Activated naive CD4-positive, alpha-beta T cell treated with anti-CD3 and anti-CD28 coated beads for 36 hours (primary cell): ENCODE measurements around the gene TSPAN9. TPM values are rescaled to one million over a fixed set of nuclear protein-coding genes. Genes with fewer than 3 reads are reported as not detected.

Source experiments
- CTCF ChIA-PET: fragments of 350-600 bp; sonication (Branson Sonifier 250); formaldehyde crosslinking; loops from one replicate; lab custom pipeline; 2021; ENCODE audit warnings: antibody characterized with exemption; lab: Charles Lee
- DNase-seq: peaks from one replicate; pipeline ENCODE4 v3.0.0-alpha.2; 2020
- H3K27ac Mint-ChIP-seq: one replicate; pipeline ENCODE4 v1.8.0; 2021; ENCODE audit warnings: mild to moderate bottlenecking, mixed read lengths
- H3K27me3 Mint-ChIP-seq: one replicate; pipeline ENCODE4 v1.8.0; 2021; ENCODE audit warnings: low read depth, mixed read lengths
- H3K36me3 Mint-ChIP-seq: one replicate; pipeline ENCODE4 v1.8.0; 2021; ENCODE audit warnings: low read depth, mixed read lengths
- H3K4me1 Mint-ChIP-seq: one replicate; pipeline ENCODE4 v1.8.0; 2021; ENCODE audit warnings: low read depth, mixed read lengths
- H3K4me3 Mint-ChIP-seq: one replicate; pipeline ENCODE4 v1.8.0; 2021; ENCODE audit warnings: mild to moderate bottlenecking, moderate library complexity, mixed read lengths
- H3K9me3 Mint-ChIP-seq: one replicate; pipeline ENCODE4 v1.8.0; 2021; ENCODE audit warnings: mixed read lengths
- intact Hi-C: fragments of 100-400 bp; cut with micrococcal nuclease; formaldehyde crosslinking; loops from one replicate; pipeline ENCODE4 v1.15.1; 2023
- total RNA-seq, 2 experiments: library from RNA; stranded (reverse); gene quantifications; one replicate each; pipeline ENCODE4 v1.2.3, GENCODE V29; 2021

Gene TSPAN9
- total RNA-seq, 2 experiments from 2014 or later: 0.72 to 0.91 TPM

DNA sequence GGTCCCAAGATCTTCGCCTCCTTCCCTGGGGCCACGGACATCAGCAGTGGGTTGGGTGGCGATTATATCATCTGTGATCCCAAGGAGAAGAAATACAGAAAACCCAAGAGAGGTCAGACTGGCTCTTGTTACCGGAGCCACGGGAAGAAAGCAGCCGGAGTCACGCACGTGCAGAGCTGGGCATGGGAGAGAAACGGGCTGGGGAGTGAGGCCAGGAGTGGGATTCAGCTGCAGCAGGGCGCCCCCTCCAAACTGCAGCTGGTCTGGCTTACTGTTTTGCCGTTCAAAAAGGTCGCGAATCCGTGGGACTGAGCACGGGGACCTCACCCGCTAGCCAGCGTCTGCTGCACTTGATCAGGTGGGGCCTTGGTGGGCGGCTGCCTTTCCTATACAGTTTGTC is 207.2 kb downstream of the TSPAN9 start:
- no peaks in the 10 kb centered on the region for H3K27me3 Mint-ChIP-seq
- CTCF ChIA-PET: no interaction called here
- H3K4me1 Mint-ChIP-seq: no peaks in the 10 kb centered on the region
- DNase-seq: no peak
- H3K9me3 Mint-ChIP-seq: no peaks in the 10 kb centered on the region
- intact Hi-C loops: no loop called here
- H3K27ac Mint-ChIP-seq: no peak overlapping the region
- H3K4me3 Mint-ChIP-seq: no peak overlapping the region
- H3K36me3 Mint-ChIP-seq: no peaks in the 10 kb centered on the region

DNA sequence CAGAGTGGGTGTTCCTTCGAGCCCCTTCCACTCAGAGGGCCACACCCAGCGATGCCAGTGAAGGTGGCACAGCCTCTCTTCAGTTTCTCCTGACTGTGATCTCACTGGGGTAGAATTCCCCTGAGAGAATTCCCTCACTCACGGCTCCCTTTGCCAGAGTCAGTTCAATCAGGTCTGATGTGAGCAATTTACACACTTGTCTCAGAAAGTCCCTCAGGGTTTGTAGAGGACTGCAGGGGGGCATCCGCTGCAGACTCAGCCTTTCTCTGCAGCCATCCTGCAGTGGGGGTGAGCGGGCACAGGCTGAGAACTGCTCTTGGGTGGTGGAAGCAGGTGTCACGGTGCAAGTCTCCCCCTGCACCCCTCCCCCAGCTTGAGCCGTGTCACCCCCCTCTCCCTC is 208.4 kb downstream of the TSPAN9 start:
- no peaks in the 10 kb centered on the region for H3K4me1 Mint-ChIP-seq
- intact Hi-C loops: no loop called here
- CTCF ChIA-PET: interaction anchor here (1.4 kb wide), 1 partner anchor 10 kb away, joined by 4 read pairs; no protein-coding TSS in a partner anchor
- DNase-seq: no peak
- no peak overlapping the region for H3K4me3 Mint-ChIP-seq
- H3K9me3 Mint-ChIP-seq: no peaks in the 10 kb centered on the region
- no peaks in the 10 kb centered on the region for H3K27me3 Mint-ChIP-seq
- H3K27ac Mint-ChIP-seq: no peak overlapping the region
- no peaks in the 10 kb centered on the region for H3K36me3 Mint-ChIP-seq

DNA sequence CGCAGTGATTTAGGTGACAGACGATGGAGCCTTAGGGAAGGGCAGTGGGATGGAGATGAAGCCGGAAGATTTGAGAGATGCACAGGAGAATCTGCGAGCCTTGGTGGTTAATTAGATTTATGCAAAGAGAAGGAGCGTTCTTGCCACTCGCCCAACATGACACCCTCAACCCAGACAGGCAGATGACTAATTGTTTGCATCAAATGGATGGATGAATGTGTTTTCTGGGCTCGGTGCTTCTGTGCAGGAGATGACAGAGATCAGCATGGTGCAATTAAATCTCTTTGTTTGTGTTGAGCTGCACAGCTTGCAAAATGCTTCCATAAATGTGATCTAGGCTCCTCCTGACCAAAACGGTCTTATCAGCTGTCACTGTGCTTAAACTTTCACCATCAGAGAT is 211.5 kb downstream of the TSPAN9 start:
- intact Hi-C loops: no loop called here
- CTCF ChIA-PET: interaction anchor here (0.5 to 1.7 kb wide), 4 partner anchors 11 to 492 kb away, joined by 3 to 12 read pairs (median 4); no protein-coding TSS in a partner anchor
- H3K27me3 Mint-ChIP-seq: no peaks in the 10 kb centered on the region

DNA sequence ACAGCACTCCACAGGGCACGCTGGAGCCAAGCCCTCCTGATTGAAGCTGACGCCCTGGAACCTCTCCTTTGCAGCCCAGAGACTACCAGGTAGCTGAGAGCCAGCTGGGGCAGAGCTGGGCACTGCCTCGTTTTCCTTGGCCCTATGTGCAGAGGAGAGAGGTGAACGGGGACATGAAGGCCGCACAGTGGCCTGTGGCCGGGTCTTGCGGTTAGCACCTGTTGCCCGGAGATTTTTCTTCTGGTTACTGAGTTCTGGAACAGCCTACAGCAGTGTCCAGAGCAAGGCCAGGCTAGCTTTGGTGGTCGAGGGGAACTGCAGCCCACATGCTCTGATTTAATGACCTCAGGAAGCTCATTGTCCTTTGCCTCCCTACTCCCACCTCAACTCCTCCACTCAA is 212.5 kb downstream of the TSPAN9 start:
- H3K9me3 Mint-ChIP-seq: no peaks in the 10 kb centered on the region
- no peak for DNase-seq
- CTCF ChIA-PET: interaction anchor here (0.6 to 1.7 kb wide), 3 partner anchors 11 to 14 kb away, joined by 4 to 12 read pairs (median 5); no protein-coding TSS in a partner anchor
- no peak overlapping the region for H3K4me3 Mint-ChIP-seq
- H3K4me1 Mint-ChIP-seq: no peaks in the 10 kb centered on the region
- no peak overlapping the region for H3K27ac Mint-ChIP-seq
- H3K36me3 Mint-ChIP-seq: no peaks in the 10 kb centered on the region
- no peaks in the 10 kb centered on the region for H3K27me3 Mint-ChIP-seq
- intact Hi-C loops: no loop called here

More for the DNA sequence above, 211.5 kb downstream of the TSPAN9 start:
- H3K36me3 Mint-ChIP-seq: no peaks in the 10 kb centered on the region
- H3K4me3 Mint-ChIP-seq: no peak overlapping the region
- H3K9me3 Mint-ChIP-seq: no peaks in the 10 kb centered on the region
- no peaks in the 10 kb centered on the region for H3K4me1 Mint-ChIP-seq
- no peak for DNase-seq
- H3K27ac Mint-ChIP-seq: no peak overlapping the region

DNA sequence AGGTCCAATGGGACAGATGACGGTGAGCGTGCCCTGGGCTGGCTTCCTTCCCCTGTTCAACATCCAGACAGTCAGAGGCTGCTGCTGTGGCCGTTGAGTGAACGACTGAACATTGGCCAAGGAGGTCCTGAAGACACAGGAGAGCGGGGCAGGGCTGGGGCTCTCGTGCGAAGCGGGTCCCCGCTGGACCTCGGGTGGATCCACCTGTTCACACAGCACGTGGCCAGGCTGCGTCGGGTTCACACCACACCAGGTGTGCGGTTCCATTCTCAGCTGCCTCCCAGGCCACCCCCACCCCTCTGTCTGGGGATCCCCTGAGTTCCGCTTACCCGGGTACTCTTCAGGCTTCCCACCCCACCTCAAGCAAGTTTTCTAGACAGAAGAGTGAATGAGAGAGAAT is 214.8 kb downstream of the TSPAN9 start:
- no peak overlapping the region for H3K4me3 Mint-ChIP-seq
- H3K27me3 Mint-ChIP-seq: no peaks in the 10 kb centered on the region

DNA sequence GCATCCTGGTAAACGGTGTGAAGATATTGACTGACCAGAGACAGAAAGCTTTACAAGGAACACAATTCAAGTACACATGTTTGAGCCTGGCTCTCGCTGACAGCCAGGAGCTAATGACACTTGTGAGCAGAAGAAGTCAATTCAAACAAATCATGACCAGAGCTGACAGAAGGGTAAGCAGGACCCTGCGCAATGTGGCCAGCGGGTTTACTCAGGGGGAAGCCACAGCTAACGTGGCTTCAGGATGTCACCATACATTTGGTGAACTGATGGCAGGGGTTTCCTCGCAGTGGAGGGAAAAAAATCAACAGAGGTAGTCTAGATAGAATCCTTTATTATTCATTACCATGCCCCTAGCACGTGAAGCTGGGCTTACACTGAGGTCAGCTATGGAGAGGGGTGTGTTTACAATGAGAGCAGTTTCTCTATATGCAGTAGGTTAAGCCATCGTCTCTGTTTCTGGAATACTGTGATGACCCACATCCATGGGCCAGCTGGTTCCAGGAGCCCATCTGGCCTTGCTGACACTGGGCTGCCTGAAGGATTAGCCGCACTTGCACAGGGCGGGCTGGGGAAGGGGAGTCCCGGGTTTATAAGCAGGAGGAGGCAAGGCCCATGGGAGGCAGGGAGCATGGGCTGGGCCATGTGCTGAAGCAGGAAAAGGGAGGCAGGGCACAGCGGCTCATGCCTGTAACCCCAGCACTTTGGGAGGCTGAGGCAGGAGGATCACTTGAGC is 215.7 kb downstream of the TSPAN9 start:
- no peaks in the 10 kb centered on the region for H3K9me3 Mint-ChIP-seq
- H3K4me1 Mint-ChIP-seq: no peaks in the 10 kb centered on the region
- no peaks in the 10 kb centered on the region for H3K27me3 Mint-ChIP-seq
- H3K4me3 Mint-ChIP-seq: no peak overlapping the region
- CTCF ChIA-PET: interaction anchor here (1.5 kb wide), 1 partner anchor 17 kb away, joined by 5 read pairs; no protein-coding TSS in a partner anchor
- H3K36me3 Mint-ChIP-seq: no peaks in the 10 kb centered on the region
- H3K27ac Mint-ChIP-seq: no peak overlapping the region
- intact Hi-C loops: no loop called here
- no peak for DNase-seq

More for the DNA sequence above, 214.8 kb downstream of the TSPAN9 start:
- H3K4me1 Mint-ChIP-seq: no peaks in the 10 kb centered on the region
- H3K9me3 Mint-ChIP-seq: no peaks in the 10 kb centered on the region
- CTCF ChIA-PET: interaction anchor here (1.1 to 1.5 kb wide), 2 partner anchors 8 to 17 kb away, joined by 5 to 6 read pairs; no protein-coding TSS in a partner anchor
- no peak overlapping the region for H3K27ac Mint-ChIP-seq
- no peaks in the 10 kb centered on the region for H3K36me3 Mint-ChIP-seq
- DNase-seq: no peak
- intact Hi-C loops: no loop called here

DNA sequence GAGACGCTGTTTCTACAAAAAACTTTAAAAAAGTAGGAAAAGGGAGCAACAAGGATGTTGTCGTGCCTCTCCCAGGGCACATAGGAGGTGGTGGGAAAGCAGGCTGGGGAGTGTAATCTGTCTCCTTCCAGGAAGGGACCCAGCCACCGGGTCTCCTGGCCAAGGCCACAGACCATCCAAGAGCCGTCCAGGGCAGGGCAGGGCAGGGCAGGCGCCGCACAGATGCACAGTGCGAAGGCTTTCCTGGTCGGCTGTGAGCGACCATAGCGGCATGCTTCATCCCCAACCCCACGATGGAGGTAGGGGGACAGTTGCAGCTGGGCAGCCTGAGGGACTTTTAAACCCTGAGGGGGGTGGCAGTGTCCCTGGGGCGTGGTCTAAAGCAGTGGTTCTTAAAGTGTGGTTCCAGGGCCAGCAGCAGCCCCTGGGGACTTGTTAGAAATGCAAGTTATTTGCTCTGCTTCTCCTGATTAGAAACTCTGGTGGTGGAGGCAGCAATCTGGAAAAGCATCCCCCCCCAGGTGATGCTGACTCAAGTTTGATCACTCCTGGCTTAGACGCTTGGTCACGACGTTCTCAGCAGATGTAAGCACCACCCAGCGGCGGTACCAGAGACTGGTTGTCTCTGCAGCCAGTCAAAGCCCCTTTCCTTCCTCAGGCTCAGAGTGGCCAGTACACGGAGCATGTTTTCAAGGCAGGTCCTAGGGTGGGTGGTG is 216.4 kb downstream of the TSPAN9 start:
- CTCF ChIA-PET: interaction anchor here (1.5 kb wide), 1 partner anchor 18 kb away, joined by 5 read pairs; no protein-coding TSS in a partner anchor
- no peaks in the 10 kb centered on the region for H3K4me1 Mint-ChIP-seq

DNA sequence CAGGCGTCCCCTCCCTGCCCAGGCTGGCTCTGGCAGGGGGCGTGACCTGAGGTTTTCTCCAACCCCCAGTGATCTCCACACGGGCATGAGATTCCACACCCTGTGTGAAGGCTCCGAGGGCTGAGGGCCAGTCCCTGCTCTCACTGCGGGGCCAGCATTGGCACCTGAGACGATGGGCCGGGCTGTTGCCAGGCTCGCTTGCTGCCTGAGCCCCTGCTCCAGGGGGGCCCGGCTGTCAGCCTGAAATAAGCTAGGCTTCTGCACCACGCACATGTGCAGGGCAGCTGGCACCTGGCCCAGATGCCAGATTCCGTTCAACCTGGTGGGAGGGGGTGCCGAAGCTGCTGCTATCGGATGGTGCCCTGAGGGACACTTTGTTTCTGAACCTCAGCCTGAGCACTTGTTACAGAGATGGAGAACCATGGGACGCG is 217.3 kb downstream of the TSPAN9 start:
- Mint-ChIP-seq H3K4me1 (no peaks in the 10 kb centered on the region), H3K27me3 (peaks cover 2% of the 10 kb centered on the region), H3K4me3 (no peak overlapping the region), H3K9me3 (no peaks in the 10 kb centered on the region), H3K36me3 (no peaks in the 10 kb centered on the region), H3K27ac (no peak overlapping the region)
- no peak for DNase-seq
- intact Hi-C loops: no loop called here
- CTCF ChIA-PET: no interaction called here

More for the DNA sequence above, 216.4 kb downstream of the TSPAN9 start:
- Mint-ChIP-seq H3K36me3 (no peaks in the 10 kb centered on the region), H3K27me3 (peaks cover 2% of the 10 kb centered on the region), H3K4me3 (no peak overlapping the region), H3K27ac (no peak overlapping the region), H3K9me3 (no peaks in the 10 kb centered on the region)
- no peak for DNase-seq
- intact Hi-C loops: no loop called here

DNA sequence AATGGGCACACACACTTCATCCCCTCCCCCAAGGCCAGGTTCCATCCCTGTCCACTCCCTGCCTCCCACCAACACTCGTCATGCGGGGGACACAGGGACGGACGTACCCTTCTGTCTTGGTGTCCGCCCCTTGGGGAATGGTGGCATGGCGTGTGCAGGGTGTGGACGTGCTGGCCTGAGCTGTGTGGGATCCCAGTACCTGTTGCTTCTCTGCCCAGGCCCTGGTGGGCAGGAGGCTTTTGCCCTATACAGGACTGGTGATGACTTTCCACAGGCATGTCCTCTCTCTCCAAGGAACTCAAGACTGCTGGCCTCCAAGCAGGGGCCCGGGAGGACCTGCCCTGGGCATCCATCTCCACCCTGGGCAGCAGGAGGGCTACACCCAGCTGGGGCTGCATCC is 218.0 kb downstream of the TSPAN9 start:
- Mint-ChIP-seq H3K27ac (no peak overlapping the region), H3K27me3 (peaks cover 6% of the 10 kb centered on the region), H3K4me1 (peaks cover 7% of the 10 kb centered on the region), H3K36me3 (no peaks in the 10 kb centered on the region), H3K9me3 (no peaks in the 10 kb centered on the region), H3K4me3 (no peak overlapping the region)
- CTCF ChIA-PET: no interaction called here
- intact Hi-C loops: no loop called here
- no peak for DNase-seq

DNA sequence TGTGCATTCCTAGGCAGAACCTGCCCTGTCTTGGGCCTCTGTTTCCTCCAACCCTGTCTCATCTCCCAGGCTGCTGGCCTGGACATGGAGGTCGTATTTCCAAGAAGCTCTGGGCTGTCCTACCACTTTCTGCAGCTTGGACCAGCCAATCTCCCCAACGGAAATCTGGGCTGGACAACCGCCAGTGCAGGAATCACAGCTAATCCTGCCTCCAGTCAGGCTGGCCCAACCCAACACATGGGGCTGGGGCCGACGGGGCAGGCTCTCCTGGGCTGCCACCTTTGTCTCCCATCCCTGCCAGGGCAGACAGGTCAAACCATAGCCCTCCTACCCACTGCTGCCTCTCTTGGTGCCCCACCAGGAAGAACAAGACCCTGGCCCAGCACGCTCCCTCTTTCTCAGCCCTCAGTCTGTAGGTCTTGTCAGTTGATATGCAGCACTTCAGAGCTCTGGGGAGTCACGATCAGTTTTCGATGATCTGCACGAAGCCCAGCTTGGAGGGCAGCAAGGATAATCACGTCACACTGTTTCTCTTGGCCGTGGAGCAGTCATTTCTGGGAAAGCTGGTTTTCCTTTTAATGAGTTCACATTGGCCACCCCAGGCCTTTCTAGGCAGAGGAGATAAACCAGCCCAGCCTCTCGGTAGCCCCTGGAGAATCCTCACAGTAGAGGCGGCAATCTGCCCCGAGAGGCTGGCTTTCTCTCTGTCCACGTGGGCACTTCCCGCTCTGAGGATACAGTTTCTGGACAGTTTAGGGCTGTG is 218.6 kb downstream of the TSPAN9 start:
- CTCF ChIA-PET: no interaction called here
- no peak for DNase-seq
- no peak overlapping the region for H3K27ac Mint-ChIP-seq
- H3K27me3 Mint-ChIP-seq: peaks cover 6% of the 10 kb centered on the region
- no peaks in the 10 kb centered on the region for H3K9me3 Mint-ChIP-seq
- peaks cover 11% of the 10 kb centered on the region for H3K4me1 Mint-ChIP-seq
- H3K4me3 Mint-ChIP-seq: no peak overlapping the region
- H3K36me3 Mint-ChIP-seq: no peaks in the 10 kb centered on the region
- intact Hi-C loops: no loop called here

DNA sequence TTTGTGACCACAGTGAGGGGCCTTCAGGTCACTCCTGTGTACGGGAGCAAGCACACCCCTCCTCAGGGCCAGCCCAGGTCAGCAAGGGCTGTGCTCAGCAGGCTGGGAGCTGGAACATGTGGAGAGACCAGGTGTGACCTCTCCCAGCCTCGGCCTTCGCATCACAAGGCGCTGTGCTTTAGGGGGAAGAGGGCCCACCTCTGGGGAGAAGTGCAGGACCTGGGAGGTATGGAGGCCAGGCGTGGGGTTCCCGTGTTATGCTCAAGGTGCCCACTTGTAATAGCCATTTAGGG is 219.2 kb downstream of the TSPAN9 start:
- no peaks in the 10 kb centered on the region for H3K9me3 Mint-ChIP-seq
- no peak for DNase-seq
- no peaks in the 10 kb centered on the region for H3K36me3 Mint-ChIP-seq
- H3K27me3 Mint-ChIP-seq: peaks cover 6% of the 10 kb centered on the region
- H3K27ac Mint-ChIP-seq: no peak overlapping the region
- H3K4me1 Mint-ChIP-seq: peaks cover 11% of the 10 kb centered on the region
- intact Hi-C loops: no loop called here
- H3K4me3 Mint-ChIP-seq: no peak overlapping the region
- CTCF ChIA-PET: interaction anchor here (1.2 kb wide), 1 partner anchor 21 kb away, joined by 4 read pairs; no protein-coding TSS in a partner anchor

DNA sequence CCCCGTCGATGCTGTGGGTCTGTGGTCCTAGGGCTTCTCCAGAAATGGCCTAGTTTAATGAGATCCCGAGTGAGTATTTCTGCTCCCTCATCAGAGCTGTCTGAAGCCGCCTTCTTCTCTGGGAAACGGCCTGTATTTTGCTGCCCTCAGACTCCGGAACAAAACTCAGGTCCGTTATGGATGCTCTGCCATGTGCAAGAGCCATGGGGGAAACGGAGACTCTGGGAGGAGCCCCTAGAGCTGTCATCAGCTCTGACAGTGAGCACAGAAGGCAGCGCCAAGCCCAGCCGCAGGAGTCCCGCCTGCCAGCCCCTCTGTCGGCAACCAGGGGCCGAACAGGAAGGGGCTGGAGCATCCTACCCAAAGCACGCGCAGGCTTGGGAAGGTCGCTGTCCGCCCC is 221.4 kb downstream of the TSPAN9 start:
- H3K4me3 Mint-ChIP-seq: no peak overlapping the region
- no peaks in the 10 kb centered on the region for H3K9me3 Mint-ChIP-seq
- no peaks in the 10 kb centered on the region for H3K36me3 Mint-ChIP-seq
- CTCF ChIA-PET: interaction anchor here (2.6 to 3.7 kb wide), 3 partner anchors 23 to 506 kb away, joined by 6 to 53 read pairs (median 15); no protein-coding TSS in a partner anchor
- peaks cover 6% of the 10 kb centered on the region for H3K27me3 Mint-ChIP-seq
- peaks cover 11% of the 10 kb centered on the region for H3K4me1 Mint-ChIP-seq
- intact Hi-C loops: no loop called here
- no peak overlapping the region for H3K27ac Mint-ChIP-seq
- DNase-seq: no peak
